ENCODE measurements around the gene CBX1. TPM values are rescaled to one million over a fixed set of nuclear protein-coding genes. Genes with fewer than 3 reads are reported as not detected.
A peak's percentile ranks its signal among the peaks of the same experiment; 100 is the strongest.

The CBX1 gene
- total RNA-seq, 4 donors from 2014 or later: 3.7 to 28.3 (median 12.8) TPM

DNA sequence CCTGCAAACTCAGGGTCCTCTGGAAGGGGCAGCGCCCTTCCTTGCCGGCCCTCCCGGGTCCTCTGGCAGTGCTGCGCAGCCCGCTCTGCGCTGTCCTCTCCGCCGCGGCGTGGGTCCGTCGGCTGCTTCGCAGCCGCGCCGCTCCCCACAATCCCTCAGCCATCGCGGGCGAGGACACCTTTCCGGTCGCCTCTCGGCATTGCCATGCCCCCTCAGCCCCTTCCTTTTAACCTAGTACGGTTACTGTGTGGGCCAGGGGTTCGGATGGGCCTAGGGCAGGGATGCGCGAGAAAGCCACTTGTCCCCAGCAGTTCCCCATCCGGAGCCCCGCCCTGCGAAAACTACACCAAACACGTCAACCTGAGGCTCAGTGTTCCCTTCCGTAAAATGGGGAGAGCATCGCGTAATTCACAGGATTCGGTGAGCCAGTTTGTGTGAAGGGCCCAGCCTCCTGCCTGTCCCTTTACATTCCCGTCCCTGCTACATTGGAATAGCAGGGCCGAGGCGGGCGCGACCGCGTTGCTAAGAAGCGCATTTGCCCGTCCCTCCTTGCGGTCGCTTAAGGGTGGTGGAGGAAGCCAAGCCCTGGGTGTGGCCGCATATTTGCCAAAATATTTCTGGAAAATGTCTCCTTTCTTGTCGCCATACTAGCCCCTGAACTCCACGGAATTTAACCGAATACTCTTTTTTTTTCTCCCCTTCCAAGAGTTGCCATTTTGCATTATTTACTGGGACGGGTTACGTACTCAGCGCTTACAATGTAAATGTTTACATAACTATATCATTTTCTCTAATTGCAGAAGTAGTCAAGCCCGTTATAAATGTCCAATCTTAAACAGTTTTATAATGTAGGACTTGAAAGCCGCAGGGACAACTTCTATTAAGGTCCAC is 76.9 kb downstream of the CBX1 start:
- in situ Hi-C loops (cut with MboI; ENCODE audit: low pct_ligation_motif_present in 1 of 4, low pct_unique_long_range_greater_than_20kb in 1 of 4, low sequenced_read_pairs in 3 of 4): loop anchor here in 2 of 4 donors (10.0 kb wide), 1 partner anchor 50 kb away; no protein-coding TSS in a partner anchor
- no peaks in the 10 kb centered on the region for H3K36me3 ChIP-seq
- H3K4me1 ChIP-seq: peaks cover 35 to 38% (median 36%) of the 10 kb centered on the region in 4 donors
- 0 to 3% methylated on average over 10 to 47 of the region's 54 CpGs for WGBS, 2 donors (ENCODE audit: low coverage in 1 of 2)
- peak overlapping the region; percentile 12 to 51 (median 27) for H3K4me3 ChIP-seq
- intact Hi-C loops (cut with DNase I; ENCODE audit: low total_unique reads): loop anchor here (5.0 kb wide), 1 partner anchor 108 kb away; no protein-coding TSS in a partner anchor
- DNase-seq: peak; percentile 70
- no peak for TF ChIP-seq POLR2A (IDR thresholded peaks at IDR 0.05)
- TF ChIP-seq EP300 (IDR thresholded peaks at IDR 0.05; ENCODE audit: low read depth): no peak
- TF ChIP-seq, protein P1, sequence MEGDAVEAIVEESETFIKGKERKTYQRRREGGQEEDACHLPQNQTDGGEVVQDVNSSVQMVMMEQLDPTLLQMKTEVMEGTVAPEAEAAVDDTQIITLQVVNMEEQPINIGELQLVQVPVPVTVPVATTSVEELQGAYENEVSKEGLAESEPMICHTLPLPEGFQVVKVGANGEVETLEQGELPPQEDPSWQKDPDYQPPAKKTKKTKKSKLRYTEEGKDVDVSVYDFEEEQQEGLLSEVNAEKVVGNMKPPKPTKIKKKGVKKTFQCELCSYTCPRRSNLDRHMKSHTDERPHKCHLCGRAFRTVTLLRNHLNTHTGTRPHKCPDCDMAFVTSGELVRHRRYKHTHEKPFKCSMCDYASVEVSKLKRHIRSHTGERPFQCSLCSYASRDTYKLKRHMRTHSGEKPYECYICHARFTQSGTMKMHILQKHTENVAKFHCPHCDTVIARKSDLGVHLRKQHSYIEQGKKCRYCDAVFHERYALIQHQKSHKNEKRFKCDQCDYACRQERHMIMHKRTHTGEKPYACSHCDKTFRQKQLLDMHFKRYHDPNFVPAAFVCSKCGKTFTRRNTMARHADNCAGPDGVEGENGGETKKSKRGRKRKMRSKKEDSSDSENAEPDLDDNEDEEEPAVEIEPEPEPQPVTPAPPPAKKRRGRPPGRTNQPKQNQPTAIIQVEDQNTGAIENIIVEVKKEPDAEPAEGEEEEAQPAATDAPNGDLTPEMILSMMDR (IDR thresholded peaks at IDR 0.05): no peak
- TF ChIP-seq POLR2AphosphoS5 (IDR thresholded peaks at IDR 0.05): no peak
- peak overlapping the region; percentile 60 to 84 (median 74) for H3K27ac ChIP-seq
- no peaks in the 10 kb centered on the region for H3K9me3 ChIP-seq
- peaks cover 30% of the 10 kb centered on the region for H3K27me3 ChIP-seq

DNA sequence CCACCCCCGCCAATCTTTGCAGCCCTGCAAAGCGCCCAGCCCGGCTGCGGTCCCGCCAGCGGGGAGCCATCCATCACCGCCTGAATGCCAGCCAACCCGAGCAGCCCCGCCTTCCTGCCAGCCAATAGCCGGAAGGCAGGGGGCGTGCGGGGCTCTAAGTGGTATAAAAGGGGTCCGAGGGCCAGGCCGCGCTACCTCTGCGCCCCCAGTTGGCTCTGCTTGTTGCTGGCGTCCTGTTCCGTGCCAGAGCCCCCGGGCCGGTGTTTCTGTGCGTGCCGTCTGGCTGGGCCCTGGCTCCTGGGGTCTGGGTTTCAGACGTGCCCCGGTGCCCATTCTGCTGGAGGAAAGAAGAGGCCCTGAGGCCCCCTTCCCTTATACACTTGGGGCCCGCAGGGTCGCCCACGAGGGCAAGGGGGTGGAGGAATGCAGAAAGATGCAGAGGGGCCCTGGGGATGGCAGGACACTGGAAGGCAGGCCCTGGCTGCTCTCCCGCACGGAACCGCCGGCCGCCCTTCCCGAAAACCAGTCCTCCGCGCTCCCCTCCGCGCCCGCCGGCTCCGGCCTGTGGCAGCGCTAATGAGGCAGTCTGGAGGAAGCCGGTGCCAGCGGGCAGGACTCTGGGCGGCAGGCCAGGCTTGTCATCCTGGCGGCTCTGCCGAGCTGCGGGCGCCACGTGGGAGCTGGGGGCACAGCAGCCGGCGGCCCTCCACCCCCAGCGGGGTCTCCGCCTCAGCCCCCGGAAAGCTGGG is 77.7 kb downstream of the CBX1 start:
- TF ChIP-seq EP300 (IDR thresholded peaks at IDR 0.05; ENCODE audit: low read depth) (no peak), POLR2AphosphoS5 (IDR thresholded peaks at IDR 0.05) (peak; percentile 42 to 50 (median 45)), POLR2A (IDR thresholded peaks at IDR 0.05) (no peak)
- TF ChIP-seq, protein P1 (IDR thresholded peaks at IDR 0.05): peak in 4 of 5 experiments; percentile 34 to 53 (median 39)
- H3K4me3 ChIP-seq: peak overlapping the region; percentile 12 to 51 (median 27)
- peak overlapping the region; percentile 60 to 84 (median 74) for H3K27ac ChIP-seq
- in situ Hi-C loops (cut with MboI; ENCODE audit: low pct_ligation_motif_present in 1 of 4, low pct_unique_long_range_greater_than_20kb in 1 of 4, low sequenced_read_pairs in 3 of 4) (loop anchor here in 2 of 4 donors (10.0 kb wide), 1 partner anchor 51 kb away; no protein-coding TSS in a partner anchor), intact Hi-C loops (cut with DNase I; ENCODE audit: low total_unique reads) (no loop called here)
- H3K36me3 ChIP-seq: no peaks in the 10 kb centered on the region
- H3K27me3 ChIP-seq: peaks cover 37% of the 10 kb centered on the region
- peak; percentile 84 for DNase-seq
- WGBS, 2 donors (ENCODE audit: low coverage in 1 of 2): 4% methylated on average over 33 of the region's 54 CpGs; no CpG with 5 or more reads in 1 of the 2 donors
- peaks cover 35 to 38% (median 36%) of the 10 kb centered on the region in 4 donors for H3K4me1 ChIP-seq
- no peaks in the 10 kb centered on the region for H3K9me3 ChIP-seq

DNA sequence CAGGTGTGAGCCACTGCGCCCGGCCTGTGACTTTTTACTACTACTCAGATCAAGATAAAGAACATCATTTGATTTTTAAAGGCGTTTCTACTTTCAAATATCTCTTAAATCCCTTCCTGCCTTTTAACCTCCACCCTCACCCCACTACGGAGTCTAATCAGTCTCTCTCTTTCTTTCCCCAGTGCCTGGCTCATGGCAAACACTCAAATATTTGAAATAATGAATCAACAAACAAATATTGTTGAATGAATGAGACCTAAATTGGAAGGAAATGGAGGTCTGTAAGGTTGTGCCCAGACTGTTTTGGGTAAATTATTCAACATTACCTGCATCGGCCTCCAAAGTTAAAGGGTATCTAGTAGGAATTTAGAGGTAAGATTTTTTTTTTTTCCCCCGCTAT is 78.4 kb downstream of the CBX1 start:
- intact Hi-C loops (cut with DNase I; ENCODE audit: low total_unique reads): no loop called here
- H3K27ac ChIP-seq: peak overlapping the region in 1 of 4 donors; percentile 84
- WGBS, 2 donors (ENCODE audit: low coverage in 1 of 2): 29 to 42% methylated on average over 4 to 6 of the region's 6 CpGs
- in situ Hi-C loops (cut with MboI; ENCODE audit: low pct_ligation_motif_present in 1 of 4, low pct_unique_long_range_greater_than_20kb in 1 of 4, low sequenced_read_pairs in 3 of 4): loop anchor here in 2 of 4 donors (10.0 kb wide), 1 partner anchor 52 kb away; no protein-coding TSS in a partner anchor
- TF ChIP-seq EP300 (IDR thresholded peaks at IDR 0.05; ENCODE audit: low read depth): no peak
- DNase-seq: no peak
- no peaks in the 10 kb centered on the region for H3K36me3 ChIP-seq
- peaks cover 35 to 38% (median 36%) of the 10 kb centered on the region in 4 donors for H3K4me1 ChIP-seq
- H3K27me3 ChIP-seq: peaks cover 37% of the 10 kb centered on the region
- H3K9me3 ChIP-seq: no peaks in the 10 kb centered on the region
- peak overlapping the region in 1 of 4 donors; percentile 51 for H3K4me3 ChIP-seq

DNA sequence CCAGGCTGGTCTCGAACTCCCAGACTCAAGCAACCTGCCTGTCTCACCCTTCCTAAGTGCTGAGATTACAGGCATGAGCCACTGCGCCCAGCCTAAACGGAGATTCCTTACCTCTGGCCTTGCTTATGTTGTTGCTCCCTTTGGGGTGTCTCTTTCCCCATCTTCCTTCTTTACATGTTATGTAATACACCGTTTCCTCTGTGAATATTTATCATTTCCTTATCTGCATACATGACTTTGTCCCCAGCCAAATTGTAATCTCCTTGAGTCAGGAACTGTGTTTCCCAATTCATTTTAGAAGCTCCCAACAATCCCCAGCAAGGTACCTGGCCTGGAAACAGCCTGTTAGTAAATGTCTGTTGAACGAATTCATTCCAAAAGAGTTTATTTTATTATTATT is 79.3 kb downstream of the CBX1 start:
- H3K4me3 ChIP-seq: no peak overlapping the region
- H3K9me3 ChIP-seq: no peaks in the 10 kb centered on the region
- H3K36me3 ChIP-seq: no peaks in the 10 kb centered on the region
- intact Hi-C loops (cut with DNase I; ENCODE audit: low total_unique reads) (no loop called here), in situ Hi-C loops (cut with MboI; ENCODE audit: low pct_ligation_motif_present in 1 of 4, low pct_unique_long_range_greater_than_20kb in 1 of 4, low sequenced_read_pairs in 3 of 4) (loop anchor here in 2 of 4 donors (10.0 kb wide), 1 partner anchor 53 kb away; no protein-coding TSS in a partner anchor)
- TF ChIP-seq EP300 (IDR thresholded peaks at IDR 0.05; ENCODE audit: low read depth) (no peak), POLR2A (IDR thresholded peaks at IDR 0.05) (no peak), POLR2AphosphoS5 (IDR thresholded peaks at IDR 0.05) (no peak)
- TF ChIP-seq, protein P1 (IDR thresholded peaks at IDR 0.05): no peak
- DNase-seq: no peak
- peaks cover 37% of the 10 kb centered on the region for H3K27me3 ChIP-seq
- H3K4me1 ChIP-seq: peaks cover 35 to 37% (median 36%) of the 10 kb centered on the region in 4 donors
- whole genome bisulfite sequencing, 2 donors (ENCODE audit: low coverage in 1 of 2): 55 to 63% methylated on average over 4 to 5 of the region's 5 CpGs
- H3K27ac ChIP-seq: no peak overlapping the region

Small RNA genes lying within 50 kb of the gene (small RNA-seq; reads per million reads assigned to genes)
- gene AC004477.2 (0 reads per million in 4 donors), gene MIR152 (83.7 to 270 (median 208) reads per million in 4 donors), gene RNU6-1201P (0 to 0.14 (median 0) reads per million in 4 donors)

Other genes with a start within 250 kb of the CBX1 start
- gene SP2, start 205.2 kb downstream of the CBX1 start, total RNA-seq: 10 to 100 TPM in 3 of 4 donors, 1 to 10 TPM in 1; 8.3 to 22.1 (median 17.4) TPM
- 10 to 100 TPM in 3 of 4 donors, 1 to 10 TPM in 1; 7.4 to 83.8 (median 31.6) TPM for gene PNPO, start 159.9 kb downstream of the CBX1 start, total RNA-seq
- gene PRR15L, start 143.6 kb downstream of the CBX1 start, total RNA-seq: 100 to 1,000 TPM; 111 to 230 (median 182) TPM
- 100 to 1,000 TPM; 159 to 540 (median 296) TPM for gene CDK5RAP3, start 130.4 kb downstream of the CBX1 start, total RNA-seq
- 10 to 100 TPM in 2 of 4 donors, 1 to 10 TPM in 2; 6.0 to 11.2 (median 8.3) TPM for gene COPZ2, start 63.7 kb downstream of the CBX1 start, total RNA-seq
- 100 to 1,000 TPM; 173 to 242 (median 211) TPM for gene NFE2L1, start 53.1 kb downstream of the CBX1 start, total RNA-seq
- gene SNX11, start 6.3 kb upstream of the CBX1 start, total RNA-seq: 10 to 100 TPM in 3 of 4 donors, 1 to 10 TPM in 1; 2.0 to 24.3 (median 14.1) TPM

Measured in transverse colon (tissue), 4 donors.